PFSK-1 (cell line): ENCODE data around the gene QKI.

Experiments
- FOXP2 ChIP-seq: optimal IDR thresholded peaks from 2 replicates; pipeline ENCODE3; 2011; ENCODE audit warnings: borderline replicate concordance, control low read depth, inconsistent platforms; ENCODE audit not compliant: insufficient read depth; ENCODE audit errors: extremely low read length, extremely low read depth
- POLR2AphosphoS5 ChIP-seq: IDR thresholded peaks from 2 replicates; pipeline ENCODE4 v1.6.1; 2012; ENCODE audit warnings: low read depth, mild to moderate bottlenecking, control low read depth, low read length, moderate library complexity
- REST ChIP-seq, 2 experiments: IDR thresholded peaks; 2 replicates each; pipeline versions ENCODE4 v1.6.1 to v1.8.0; 2011 to 2012; ENCODE audit warnings: low read depth in 2 of 2, low read length in 2 of 2, control low read depth in 1 of 2, inconsistent platforms in 1 of 2, mild to moderate bottlenecking in 1 of 2, moderate library complexity in 1 of 2; ENCODE audit not compliant: insufficient read depth in 1 of 2
- SIN3A ChIP-seq: IDR thresholded peaks from 2 replicates; pipeline ENCODE4 v1.6.1; 2012; ENCODE audit warnings: mild to moderate bottlenecking, low read length, moderate library complexity, borderline replicate concordance; ENCODE audit not compliant: insufficient read depth
- TAF1 ChIP-seq: IDR thresholded peaks from 2 replicates; pipeline ENCODE4 v1.6.1; 2012; ENCODE audit warnings: low read length, control low read depth, borderline replicate concordance; ENCODE audit not compliant: insufficient read depth

Gene QKI

DNA sequence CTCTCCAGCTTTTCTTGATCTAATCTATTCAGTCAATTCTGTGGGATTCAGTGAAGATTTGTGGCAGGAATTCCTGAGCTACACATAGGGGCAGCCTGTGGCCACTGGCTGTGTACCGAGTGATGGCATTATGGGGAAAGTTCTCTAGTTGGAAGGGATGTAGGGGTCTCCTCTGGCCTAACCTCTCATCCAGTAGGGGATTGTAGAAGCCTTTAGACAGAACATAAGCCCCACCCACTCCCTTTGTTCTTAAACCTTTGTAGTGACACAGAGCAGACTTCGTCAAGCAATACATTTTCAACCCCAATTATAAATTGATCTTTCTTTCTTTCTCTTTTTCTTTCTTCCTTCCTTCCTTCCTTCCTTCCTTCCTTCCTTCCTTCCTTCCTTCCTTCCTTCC lies 188.9 kb downstream of the QKI start:
- TF ChIP-seq TAF1 (no peak), POLR2AphosphoS5 (no peak), FOXP2 (no peak), REST (IDR thresholded peaks at IDR 0.05; ENCODE audit: insufficient read depth in 1 of 2, low read depth in 2 of 2, low read length in 2 of 2) (no peak), SIN3A (no peak)

DNA sequence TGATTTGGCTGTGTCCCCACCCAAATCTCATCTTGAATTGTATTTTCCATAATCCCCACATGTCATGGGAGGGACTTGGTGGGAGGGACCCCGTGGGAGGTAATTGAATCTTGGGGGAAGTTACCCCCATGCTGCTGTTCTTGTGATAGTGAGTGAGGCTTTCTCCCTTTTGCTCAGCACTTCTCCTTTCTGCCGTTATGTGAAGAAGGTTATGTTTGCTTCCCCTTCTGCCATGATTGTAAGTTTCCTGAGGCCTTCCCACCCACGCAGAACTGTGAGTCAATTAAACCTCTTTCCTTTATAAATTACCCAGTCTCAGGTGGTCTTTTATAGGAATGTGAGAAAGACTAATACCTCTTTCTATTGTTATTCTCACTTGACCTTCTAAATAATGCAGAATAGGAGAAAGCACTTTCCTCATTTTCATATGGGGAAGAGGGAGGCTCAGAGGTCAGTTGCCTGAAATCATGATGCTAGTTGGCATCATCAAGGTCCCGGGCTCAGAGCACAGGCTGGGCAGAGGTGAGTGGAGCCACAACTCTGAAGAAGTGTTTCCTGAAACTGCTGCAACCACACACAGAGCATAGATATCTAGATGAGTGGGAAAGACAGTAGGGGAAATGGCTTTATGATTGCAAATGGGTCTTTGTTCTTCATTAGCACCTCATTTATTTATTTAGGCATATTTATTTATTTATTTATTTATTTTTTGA lies 191.0 kb downstream of the QKI start:
- no peak for TF ChIP-seq POLR2AphosphoS5
- no peak for TF ChIP-seq REST (IDR thresholded peaks at IDR 0.05; ENCODE audit: insufficient read depth in 1 of 2, low read depth in 2 of 2, low read length in 2 of 2)
- TF ChIP-seq SIN3A, result no peak
- TF ChIP-seq TAF1, result no peak
- no peak for TF ChIP-seq FOXP2

GRCh38 chr6:163607792-163608191 lies 193.3 kb downstream of the QKI start:
- TF ChIP-seq FOXP2 (no peak), POLR2AphosphoS5 (no peak), SIN3A (no peak), REST (IDR thresholded peaks at IDR 0.05; ENCODE audit: insufficient read depth in 1 of 2, low read depth in 2 of 2, low read length in 2 of 2) (no peak), TAF1 (no peak)

- no peak for TF ChIP-seq SIN3A
Measured at GRCh38 chr6:163608204-163608644, 193.7 kb downstream of the QKI start.

DNA sequence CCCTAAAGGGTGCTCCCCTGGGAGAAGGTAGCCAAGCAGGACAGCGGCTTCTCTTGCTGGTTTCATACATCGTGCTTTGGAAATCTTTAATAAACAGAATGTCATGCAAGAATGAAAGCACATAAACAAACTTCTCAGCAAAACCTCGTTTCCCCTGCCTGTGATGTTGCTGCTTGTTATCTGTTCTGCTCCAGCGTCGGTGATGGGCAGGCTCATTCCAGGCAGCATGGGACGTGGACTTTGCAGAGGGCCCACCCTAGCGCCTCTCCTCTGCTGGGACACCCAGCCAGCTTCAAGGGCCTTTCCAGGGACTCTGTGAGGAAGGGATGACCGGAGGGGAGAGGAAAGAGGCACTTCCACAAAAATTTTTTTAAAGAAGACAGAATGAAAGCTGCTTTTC lies 197.7 kb downstream of the QKI start:
- TF ChIP-seq SIN3A, result no peak

- no peak for TF ChIP-seq FOXP2
- TF ChIP-seq POLR2AphosphoS5, result no peak
- TF ChIP-seq TAF1, result no peak
- TF ChIP-seq REST (IDR thresholded peaks at IDR 0.05; ENCODE audit: insufficient read depth in 1 of 2, low read depth in 2 of 2, low read length in 2 of 2), result no peak
- no peak for TF ChIP-seq SIN3A
Measured at GRCh38 chr6:163613025-163613424, 198.5 kb downstream of the QKI start.
